HT-29 (cell line): ENCODE results near the gene TSPAN18. TPM values are rescaled to one million over a fixed set of nuclear protein-coding genes. Genes with fewer than 3 reads are reported as not detected.

Experiments used
- DNase-seq: peaks from one replicate; pipeline ENCODE4 v3.0.0-alpha.2; 2015; ENCODE audit warnings: low spot score
- total RNA-seq: library from RNA; depleted of rRNA; stranded (reverse); fragments of >200 nt; shearing (Covaris generic); gene quantifications from 2 replicates; pipeline ENCODE4 v1.2.3, GENCODE V29; 2014

TSPAN18 gene
- total RNA-seq, 1 experiment from 2014 or later = not detected

- DNase-seq = no peak
Measured at GRCh38 chr11:44886790-44887140, 160.0 kb downstream of the TSPAN18 start.

GRCh38 chr11:44887636-44888035 is 160.9 kb downstream of the TSPAN18 start:
- DNase-seq = no peak

GRCh38 chr11:44889266-44889665 is 162.5 kb downstream of the TSPAN18 start:
- no peak for DNase-seq

GRCh38 chr11:44892843-44893242 is 166.1 kb downstream of the TSPAN18 start:
- no peak for DNase-seq

- DNase-seq = no peak
Measured at GRCh38 chr11:44893308-44893822, 166.6 kb downstream of the TSPAN18 start.

GRCh38 chr11:44893846-44894617 is 167.3 kb downstream of the TSPAN18 start:
- DNase-seq = peak; percentile 63

- DNase-seq = peak; percentile 75
Measured at GRCh38 chr11:44899959-44900358, 173.2 kb downstream of the TSPAN18 start.

GRCh38 chr11:44901120-44901633 is 174.4 kb downstream of the TSPAN18 start:
- DNase-seq = no peak

GRCh38 chr11:44901786-44902185 is 175.0 kb downstream of the TSPAN18 start:
- no peak for DNase-seq

GRCh38 chr11:44903035-44903434 is 176.3 kb downstream of the TSPAN18 start:
- no peak for DNase-seq

GRCh38 chr11:44903518-44903917 is 176.8 kb downstream of the TSPAN18 start:
- DNase-seq = no peak

GRCh38 chr11:44904261-44905020 is 177.7 kb downstream of the TSPAN18 start:
- no peak for DNase-seq

- DNase-seq = no peak
Measured at GRCh38 chr11:44905131-44905866, 178.5 kb downstream of the TSPAN18 start.

- DNase-seq = no peak
Measured at GRCh38 chr11:44906649-44907048, 179.9 kb downstream of the TSPAN18 start.

- no peak for DNase-seq
Measured at GRCh38 chr11:44909557-44909956, 182.8 kb downstream of the TSPAN18 start.

GRCh38 chr11:44910591-44910990 is 183.8 kb downstream of the TSPAN18 start:
- no peak for DNase-seq

- DNase-seq = peak; percentile 97
Measured at GRCh38 chr11:44911029-44911814, 184.5 kb downstream of the TSPAN18 start.

GRCh38 chr11:44912270-44912987 is 185.7 kb downstream of the TSPAN18 start:
- DNase-seq = no peak

GRCh38 chr11:44913502-44913901 is 186.7 kb downstream of the TSPAN18 start:
- no peak for DNase-seq

- DNase-seq = no peak
Measured at GRCh38 chr11:44914105-44914504, 187.3 kb downstream of the TSPAN18 start.
